GM21825 (cell line): Measurements from ENCODE around the gene SP2.

Experiments used
- ATAC-seq: cut with Tn5 transposase; IDR thresholded peaks from one replicate; pipeline ENCODE4 v1.9.1; 2021; ENCODE audit warnings: mild to moderate bottlenecking, moderate library complexity; ENCODE audit not compliant: unreplicated experiment

Gene SP2

DNA sequence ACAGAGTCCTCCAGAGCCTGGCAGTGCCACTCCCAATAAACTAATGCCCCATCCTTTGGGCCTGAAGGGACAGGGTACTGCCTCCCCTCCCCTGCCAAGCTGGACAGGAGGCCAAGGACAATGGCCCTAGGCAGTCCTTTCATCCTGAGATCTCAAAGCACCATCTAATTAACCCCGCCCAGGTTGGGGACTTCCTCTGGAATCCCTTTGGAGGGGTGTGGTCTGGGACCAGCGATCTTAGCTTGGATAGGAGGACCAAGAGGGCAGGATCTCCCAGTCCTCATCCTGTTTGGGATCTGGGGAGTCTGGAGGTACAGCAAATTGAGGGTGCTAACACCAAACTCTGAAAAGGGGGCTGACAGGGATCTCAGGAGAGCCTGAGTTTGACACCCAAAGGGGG lies 26.9 kb upstream of the SP2 start:
- ATAC-seq = no peak

DNA sequence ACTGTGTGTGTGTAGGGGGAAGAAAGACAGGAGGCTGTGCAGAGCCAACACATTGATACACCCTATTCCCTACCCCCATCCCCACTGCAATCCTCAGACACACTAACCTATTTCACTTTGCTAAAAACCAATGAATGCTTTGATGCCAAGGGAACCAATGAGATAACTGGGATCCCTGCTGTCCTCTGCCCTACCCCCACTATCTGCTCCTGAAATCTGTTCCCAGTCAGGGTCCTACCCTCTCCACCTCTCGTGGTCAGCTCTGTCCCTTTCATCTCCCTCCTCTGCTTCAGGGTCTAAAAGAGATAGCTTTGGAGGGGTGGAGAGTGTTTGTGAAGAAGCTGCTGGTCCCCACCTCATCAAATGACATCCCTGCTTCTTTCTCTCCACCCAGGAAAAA lies 26.0 kb upstream of the SP2 start:
- ATAC-seq = no peak

DNA sequence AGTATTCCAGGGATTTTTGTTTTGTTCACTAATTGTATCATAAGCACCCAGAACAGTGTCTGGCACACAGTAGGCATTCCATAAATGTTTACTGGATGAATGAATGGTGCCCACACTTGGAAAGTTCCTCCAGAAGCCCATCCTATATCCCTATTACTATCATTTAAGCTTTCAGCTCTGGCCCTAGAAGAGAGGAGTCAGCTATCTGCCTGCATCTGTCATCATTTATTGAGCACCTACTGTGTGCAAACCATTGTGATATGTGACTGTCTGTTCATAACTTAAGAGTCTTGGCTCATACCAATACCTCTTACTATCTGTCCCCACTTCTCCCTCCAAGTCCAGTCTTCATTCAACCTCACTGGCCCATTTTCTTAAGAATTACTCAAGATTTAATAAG lies 25.0 kb upstream of the SP2 start:
- ATAC-seq = no peak

DNA sequence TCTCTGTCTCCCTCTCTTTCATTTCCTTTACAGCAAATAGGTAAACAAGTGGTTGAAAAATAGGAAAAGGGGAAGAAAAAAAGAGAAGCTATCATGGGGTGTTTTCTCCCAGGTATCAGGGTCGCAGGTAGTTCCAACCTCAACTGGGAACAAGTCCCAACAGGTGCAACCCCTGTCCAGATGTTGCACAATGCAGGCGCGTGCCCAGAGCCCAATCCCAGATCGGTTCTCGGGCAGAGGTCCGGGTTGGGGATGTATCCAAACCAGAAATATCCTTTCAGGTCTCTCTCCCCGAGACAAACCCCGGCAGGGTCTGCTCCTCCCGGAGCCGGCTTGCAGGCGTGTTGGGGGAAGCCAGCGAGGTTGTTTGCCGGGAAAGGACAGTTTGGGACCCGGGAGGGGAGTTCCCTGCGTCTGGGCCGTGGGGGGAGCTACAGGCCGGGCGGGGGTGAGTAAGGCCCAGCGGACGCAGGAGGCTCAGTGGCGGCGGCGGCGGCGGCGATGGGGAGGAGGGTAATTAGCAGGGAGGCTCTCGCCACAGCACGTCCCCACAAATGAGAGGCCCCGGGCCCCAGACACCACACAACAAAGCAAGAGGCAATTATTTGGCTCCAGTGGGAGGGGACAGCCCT lies 23.9 kb upstream of the SP2 start:
- ATAC-seq = no peak

DNA sequence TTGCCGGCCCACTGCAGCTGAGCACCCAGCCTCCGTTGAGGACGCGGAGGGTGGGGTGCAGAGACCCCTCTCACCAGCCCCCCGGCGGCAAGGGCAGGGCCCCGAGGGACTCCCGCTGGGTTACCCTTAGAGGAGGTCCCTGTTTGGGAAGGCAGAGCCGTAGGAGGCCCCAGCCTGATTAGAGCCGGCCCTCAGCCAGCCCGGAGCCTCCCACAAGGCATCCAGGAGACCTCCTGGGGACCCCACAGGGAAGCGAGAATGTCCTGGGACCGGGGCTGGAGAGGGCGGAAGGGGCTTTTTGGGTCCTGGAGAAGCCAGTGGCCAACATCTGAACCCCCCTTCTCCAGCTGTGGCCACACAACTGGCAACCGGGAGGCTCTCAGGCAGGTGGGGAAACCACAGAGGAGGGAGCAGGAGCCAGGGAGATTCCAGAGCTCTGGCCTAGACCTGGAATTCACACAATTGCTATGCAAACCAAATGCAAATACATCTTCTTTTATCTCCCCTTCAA lies 23.3 kb upstream of the SP2 start:
- ATAC-seq = no peak

DNA sequence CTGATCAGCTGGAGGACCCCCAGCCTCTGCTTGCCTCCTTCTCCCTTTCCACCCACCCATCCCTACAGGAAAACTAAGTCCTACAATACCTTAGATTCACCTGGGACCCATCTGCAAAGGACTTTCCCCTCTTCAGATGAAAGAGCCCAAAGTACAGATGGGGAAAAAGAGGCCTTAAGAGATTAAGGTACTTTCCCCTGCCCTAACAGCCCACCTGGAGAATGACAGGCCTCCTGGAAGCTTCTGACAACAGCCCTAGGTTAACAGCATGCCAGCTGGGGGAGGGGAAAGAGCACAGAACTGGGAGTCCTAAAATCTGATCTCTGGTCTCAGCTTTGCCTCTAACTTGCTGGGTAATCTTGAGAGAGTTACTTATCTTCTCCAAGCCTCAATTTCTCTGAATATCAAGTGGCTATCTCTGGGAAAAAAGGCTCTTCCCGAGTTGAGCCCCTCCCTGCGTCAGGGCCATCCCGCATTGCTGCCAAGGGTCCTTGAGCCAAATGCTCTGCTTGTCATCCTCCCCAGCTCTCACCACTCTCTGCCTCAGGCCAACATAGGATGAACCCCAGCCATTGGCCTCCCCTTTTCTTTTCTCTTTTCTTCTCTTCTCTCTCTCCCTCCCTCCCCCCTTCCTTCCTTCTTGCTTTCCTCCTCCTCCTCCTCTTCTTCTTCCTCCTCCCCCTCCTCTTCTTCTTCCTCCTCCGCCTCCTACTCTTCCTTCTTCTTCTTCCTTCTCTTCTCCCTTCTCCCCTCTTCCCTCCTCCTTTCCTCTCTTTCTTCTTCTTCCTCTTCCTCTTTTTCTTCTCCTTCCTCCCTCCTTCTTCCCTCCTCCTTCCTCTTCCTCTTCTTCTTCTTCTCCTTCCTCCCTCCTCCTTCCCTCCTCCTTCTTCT lies 22.6 kb upstream of the SP2 start:
- no peak for ATAC-seq

DNA sequence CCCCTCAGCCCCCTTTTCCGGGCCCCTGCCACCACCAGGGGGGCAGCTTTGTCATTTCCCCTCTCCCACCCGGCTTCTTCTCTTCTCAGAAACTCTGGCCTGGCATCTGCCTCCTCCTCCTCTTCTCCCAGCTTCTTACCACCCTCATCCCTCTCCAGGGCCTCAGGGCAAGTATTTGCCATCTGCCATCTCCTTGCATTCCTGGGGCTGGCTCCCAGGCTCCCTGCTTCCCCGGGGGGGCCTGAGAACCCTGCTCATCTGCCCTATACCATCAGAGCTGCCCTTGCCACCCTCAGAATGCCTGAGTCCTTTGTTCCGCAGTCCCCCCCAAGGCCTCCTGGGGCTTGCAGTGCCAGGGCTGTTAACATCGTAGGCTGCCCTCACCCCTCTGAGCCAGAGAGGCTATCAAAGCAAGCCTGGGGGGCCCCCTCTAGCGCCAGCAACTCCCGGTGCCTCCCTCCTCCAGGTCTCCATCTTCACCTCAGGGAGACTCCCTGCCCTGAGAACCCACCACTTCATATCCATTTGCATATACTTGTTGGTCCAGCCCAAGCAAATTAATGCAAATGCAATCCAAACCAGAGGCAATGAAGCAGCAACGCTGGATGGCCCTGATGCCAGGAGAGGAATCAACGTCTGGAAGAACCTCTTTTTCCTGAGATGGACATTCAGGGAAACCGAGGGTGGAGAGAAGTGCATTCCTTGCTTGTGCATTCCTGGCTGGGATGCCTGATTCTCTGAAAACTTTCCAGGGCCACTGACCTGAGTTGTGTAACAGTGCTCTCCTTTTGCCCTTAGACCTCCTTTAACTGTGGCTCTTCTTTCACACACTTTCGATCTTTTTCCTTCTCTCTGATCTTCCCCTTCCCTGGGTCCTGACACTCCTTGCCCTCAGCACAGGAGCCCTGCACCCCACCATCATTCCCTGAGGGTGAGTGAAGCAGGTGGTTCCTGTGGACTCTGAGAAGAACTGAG lies 20.7 kb upstream of the SP2 start:
- ATAC-seq = no peak

DNA sequence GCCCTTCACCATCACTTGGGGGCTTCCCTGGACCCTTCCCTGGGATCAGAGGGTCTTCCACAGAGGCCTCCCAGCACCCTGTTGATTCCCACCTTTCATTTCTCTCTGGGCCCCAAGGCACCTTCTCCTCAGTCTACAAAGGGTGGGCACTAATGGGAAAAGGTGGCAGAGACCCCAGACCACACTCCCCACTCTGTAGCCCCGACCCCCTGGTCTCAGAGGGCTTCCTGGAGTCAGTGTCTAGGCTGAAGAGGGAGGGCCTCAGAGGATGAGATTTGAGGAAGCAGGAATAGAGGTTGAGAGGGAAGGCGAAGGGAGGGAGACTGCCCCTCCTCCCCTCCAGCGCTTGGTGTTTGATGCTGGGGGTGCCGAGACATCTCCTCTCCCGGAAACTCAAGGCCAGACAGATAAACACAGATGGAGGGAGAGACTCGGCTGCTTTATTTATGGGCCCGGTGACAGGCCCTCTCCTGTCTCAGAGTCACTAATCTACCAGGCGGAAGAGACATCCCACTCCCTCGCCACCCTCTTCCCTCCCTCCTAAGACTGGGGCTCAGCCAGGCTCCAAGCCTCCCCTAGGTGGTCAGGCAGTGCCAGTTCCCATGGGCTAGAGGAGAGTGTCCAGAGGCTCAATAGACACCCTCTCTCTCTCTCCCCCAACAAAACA lies 18.5 kb upstream of the SP2 start:
- no peak for ATAC-seq

DNA sequence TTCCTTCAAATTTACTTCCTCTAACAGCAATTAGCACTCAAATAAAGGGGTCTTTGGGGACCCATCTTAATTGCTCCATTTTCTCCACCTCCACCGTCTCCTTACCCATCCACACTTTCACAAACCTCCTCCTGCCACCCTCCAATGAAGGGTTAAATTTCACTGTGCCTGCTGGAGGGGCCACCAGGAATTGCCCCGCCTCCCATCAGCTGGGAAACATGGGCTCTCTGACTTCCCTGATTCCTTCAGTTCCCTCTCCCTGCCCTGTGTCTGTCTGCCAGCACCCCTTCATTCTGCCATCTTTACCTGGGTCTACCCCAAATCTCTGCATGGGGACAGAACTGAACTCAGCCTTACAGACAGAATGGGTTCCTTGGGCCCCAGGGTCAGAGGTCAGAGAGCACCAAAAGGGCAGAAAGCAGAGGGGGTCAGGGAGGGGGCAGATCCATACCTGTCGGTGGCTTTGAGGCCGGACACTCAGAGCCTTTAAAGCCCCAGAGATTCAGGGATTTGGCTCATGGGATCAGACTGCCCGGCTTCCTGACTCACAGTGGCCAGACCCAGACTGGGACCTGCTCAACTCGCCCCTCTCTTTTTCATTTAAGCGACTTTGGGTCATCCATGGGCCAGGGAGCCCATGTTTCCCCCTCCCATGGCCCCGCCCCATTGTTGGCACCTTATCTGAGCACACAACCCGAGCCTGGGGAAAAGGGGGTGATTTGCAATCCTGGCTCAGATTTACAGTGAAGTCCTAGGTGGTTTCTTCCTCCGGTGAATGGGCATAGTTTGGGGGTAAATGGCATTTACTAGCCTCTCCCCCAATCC lies 17.6 kb upstream of the SP2 start:
- no peak for ATAC-seq

DNA sequence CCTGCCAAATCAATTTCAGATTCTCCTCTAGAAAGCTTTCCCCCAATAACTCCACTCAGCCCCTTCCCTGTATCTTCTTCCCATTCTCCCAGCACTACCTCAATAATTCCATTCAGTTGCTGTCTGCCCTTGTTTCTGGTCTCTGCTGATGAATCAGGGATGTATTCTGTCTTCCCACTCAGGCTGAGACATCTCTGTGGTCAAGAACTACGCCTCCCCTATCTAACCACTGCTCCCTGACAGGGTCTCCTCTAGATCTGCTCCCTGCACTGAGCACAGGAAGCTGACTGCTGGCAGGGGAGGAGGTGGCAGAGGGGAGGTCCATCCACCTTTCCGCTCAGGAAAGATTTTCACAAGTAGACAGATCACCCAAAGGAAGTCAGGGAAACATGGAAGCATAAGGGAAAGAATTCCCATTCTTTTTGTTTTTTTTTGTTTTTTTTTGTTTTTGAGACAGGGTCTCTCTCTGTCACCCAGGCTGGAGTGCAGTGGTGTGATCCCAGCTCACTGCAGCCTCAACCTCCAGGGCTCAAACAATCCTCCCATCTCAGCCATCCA lies 16.9 kb upstream of the SP2 start:
- ATAC-seq = no peak

DNA sequence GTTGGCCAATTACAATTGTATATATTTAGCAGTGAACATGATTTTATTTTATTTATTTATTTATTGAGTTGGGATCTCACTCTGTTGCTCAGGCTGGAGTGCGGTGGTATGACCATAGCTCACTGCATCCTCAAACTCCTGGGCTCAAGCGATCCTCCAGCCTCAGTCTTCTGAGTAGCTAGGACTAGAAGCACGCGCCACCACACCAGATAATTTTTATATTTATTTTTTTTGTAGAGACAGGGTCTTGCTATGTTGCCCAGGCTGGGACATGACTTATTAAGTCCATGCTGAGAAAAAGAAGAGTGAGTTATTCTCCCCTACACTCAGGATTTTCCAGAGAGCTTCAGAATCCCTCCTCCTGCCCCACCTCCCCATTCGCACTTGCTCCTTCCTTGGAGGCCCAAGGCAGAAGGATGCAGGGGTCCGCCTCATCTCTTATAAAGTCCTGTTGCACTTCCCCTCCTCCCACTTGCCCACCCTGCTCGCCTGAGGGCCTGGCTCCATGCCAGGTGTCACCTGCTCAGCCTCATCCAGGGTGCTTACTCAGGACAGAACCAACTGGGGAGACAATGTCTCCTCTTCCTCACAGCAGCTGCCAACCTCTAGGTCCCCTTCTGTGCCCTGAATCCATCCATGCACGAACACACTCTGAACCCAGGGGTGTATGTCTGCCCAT lies 16.1 kb upstream of the SP2 start:
- ATAC-seq = no peak

DNA sequence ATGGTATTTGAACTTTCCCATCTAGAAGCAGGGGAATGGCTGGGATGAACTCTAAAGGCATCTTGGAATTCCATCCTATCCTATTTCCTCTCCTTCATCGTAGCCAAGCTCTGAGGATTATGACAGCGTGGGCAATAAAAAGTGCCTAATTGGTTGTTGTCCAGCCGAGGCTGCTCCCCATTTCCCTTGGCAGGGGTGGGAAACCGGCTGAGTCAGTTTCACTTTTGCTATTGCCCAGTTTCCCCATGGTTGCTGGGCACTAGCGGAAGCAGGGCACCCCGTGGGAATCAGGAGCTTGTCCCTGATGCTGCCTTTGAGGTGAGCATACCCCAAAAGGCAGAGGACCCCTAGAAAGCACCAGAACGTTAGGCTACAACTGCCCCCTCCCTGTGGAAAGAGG lies 13.8 kb upstream of the SP2 start:
- ATAC-seq = no peak

DNA sequence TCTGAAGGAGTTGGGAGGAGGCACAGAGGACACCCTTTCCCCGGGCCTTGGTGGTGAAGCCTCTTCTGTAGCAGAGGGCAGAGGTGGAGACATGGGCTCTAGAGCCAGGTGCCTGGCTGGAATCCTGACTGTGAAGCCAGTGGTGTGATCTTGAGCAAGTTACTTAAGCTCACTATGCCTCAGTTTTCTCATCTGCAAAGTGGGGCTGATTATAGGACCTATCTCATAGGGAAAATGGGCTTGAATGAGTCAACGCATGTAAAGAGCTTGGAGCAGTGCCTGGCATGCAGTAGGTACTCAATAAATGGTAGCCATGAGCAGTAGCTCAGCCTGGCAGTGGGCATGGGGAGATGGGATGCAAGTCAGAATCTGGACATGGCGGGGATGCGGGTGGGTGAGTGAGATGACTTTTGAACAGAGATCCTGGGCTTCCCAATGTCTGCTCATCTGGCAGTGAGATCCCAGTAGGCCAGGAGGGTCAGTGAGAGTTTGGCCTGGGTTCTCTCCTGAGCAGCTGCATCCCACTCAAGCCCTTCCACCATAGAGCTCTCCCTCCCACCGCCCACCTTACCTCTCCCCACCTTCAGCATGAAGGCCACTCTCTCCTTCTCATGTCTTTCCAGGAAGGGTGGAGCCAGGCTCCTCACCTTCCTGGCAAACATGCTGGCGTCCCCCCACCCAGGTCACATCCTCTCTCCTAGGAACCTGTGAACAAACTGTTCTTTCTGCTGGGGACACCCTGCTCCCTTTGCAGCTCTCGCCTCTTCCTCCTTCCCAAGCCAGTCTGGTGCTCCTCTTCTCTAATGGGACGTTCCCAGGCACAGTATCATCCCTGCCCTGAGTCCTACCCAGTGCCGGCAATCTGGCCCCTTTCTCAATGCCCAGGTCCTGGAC lies 13.1 kb upstream of the SP2 start:
- ATAC-seq = no peak

DNA sequence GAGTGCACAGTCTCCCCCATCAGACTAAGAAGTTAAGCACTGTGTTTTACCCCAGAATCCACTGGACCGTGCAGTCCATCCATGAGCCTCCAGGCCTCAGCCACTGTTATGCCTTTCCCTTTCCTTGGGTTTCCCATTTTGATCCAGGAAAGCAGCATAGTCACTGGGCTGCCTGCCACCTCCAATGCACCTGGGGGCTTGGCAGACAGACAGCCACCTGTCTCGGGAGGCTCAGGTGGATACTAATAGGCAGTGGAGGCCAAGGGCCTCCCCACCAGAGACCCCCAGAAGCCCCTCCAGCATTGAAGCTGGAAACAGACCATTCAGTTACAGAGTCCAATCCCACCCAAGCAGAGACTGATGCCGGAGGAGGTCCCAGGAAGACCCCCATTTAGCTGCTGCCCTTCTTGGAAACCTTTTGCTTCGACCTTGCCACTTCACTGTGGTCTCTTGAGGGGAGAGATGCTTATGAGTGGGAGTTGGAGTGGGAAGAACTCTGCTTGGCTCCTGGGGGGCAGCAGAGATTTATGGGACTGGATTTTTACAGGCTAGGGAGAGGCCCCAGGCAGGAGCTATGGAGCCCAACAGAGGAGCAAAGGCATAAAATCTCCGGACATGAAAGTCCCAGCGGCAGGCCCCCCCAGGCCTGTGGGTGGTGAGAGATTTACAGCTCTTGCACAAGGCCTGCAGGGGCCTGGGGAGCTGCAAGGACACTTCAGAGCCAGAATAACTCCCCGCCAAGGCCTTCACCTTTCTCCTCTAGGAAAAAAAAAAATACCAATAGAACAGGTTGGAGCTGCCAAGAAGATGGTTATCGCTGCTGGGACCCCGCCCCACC lies 12.2 kb upstream of the SP2 start:
- no peak for ATAC-seq

DNA sequence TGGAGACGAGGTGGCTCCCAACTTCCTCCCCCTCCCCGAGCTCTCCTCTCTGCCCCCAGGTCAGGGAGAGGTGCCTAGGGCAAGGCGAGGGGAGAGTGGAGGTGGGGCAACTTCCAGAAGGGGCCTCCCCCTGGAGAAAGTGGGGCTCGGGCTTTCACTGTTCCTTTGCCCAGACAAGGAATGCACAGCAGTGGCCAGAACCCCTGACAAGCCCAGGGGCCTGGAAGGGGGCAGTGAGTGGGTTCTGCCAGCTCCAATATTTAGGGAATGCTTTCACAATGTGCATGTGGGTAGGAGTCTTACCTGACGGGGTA lies 11.7 kb upstream of the SP2 start:
- no peak for ATAC-seq

DNA sequence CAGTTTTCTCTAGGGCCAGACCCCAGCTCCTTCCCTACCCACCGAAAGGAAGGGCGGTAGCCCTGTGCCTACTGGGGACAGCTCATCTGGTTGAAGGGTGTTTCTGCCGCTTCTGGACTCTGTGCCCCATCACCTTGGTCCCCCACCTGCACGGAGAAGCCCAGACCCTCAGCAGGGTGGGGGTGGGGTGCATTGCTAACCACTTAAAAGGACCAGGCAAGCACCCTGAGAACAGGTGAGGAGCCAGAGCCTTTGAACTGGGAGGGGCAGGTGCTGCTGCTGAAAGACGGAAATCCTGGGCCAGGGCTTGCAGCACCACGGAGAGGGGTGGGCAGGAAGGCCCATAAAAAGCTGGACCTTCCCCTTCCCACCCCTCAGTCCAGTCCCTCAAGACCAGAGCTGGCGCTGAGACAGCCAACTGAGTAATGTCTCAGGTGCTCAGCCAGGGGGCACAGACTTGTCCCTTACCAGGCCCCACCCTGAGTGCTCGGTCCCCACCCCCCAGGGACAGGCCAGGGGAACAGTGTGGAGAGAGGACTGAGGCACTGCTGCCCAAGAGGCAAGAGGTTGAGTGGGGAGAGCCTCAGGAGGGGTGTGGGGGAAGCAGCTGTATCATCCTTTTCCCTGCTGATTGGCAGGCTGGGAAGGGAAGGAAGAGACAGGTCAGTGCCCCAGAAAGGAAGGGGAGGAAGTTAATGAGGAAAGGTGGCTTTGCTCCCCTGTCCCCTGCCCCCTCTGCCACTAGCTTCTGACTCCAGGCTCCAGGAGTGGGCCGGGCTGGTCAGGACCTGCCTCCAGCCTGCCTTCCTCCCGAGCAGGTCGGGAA lies 10.9 kb upstream of the SP2 start:
- no peak for ATAC-seq
